WTC11 (cell line): Measurements from ENCODE around the gene DYNC1I1.

ENCODE experiments used
- ATF3 ChIP-seq: sonication (generic); formaldehyde crosslinking; conservative IDR thresholded peaks from 2 replicates; pipeline ENCODE4 v1.8.1; 2022; ENCODE audit warnings: mild to moderate bottlenecking, missing genetic modification reagents
- ATF6 ChIP-seq: sonication (generic); formaldehyde crosslinking; IDR thresholded peaks from 2 replicates; pipeline ENCODE4 v1.8.1; 2023; ENCODE audit warnings: mild to moderate bottlenecking, missing genetic modification reagents
- CTCF ChIP-seq: fragments of 200-600 bp; IDR thresholded peaks from 2 replicates; pipeline ENCODE4 v1.8.0; 2022; ENCODE audit warnings: antibody characterized with exemption
- USF1 ChIP-seq: sonication (generic); formaldehyde crosslinking; IDR thresholded peaks from 2 replicates; pipeline ENCODE4 v1.8.0; 2022; ENCODE audit warnings: mild to moderate bottlenecking, missing genetic modification reagents
- ZBTB43 ChIP-seq: sonication (generic); formaldehyde crosslinking; IDR thresholded peaks from 2 replicates; pipeline ENCODE4 v1.8.1; 2023; ENCODE audit warnings: mild to moderate bottlenecking, missing genetic modification reagents

GRCh38 chr7:95927756-95928155 is 155.4 kb downstream of the DYNC1I1 start:
- TF ChIP-seq CTCF = no peak
- no peak for TF ChIP-seq USF1 (CRISPR knock-in tag)
- no peak for TF ChIP-seq ATF3 (CRISPR knock-in tag)
- no peak for TF ChIP-seq ATF6 (CRISPR knock-in tag)
- TF ChIP-seq ZBTB43 (CRISPR knock-in tag) = no peak
